HepG2 (cell line): ENCODE measurements around the gene FAM228B. TPM values are rescaled to one million over a fixed set of nuclear protein-coding genes. Genes with fewer than 3 reads are reported as not detected.
A peak's percentile ranks its signal among the peaks of the same experiment; 100 is the strongest.

ENCODE experiments used
- ATAC-seq: fragments of 200-7000 bp; cut with Tn5 transposase; 3 replicates; pipeline ENCODE4 v1.9.1; 2020; ENCODE audit warnings: mild to moderate bottlenecking, moderate library complexity
- BruUV-seq: library from RNA; stranded (reverse); fragments of 400-500 nt; replicated peaks from 2 replicates; lab custom pipeline; 2021; lab: Mats Ljungman, UMichigan
- CTCF ChIA-PET: fragments of 300-600 bp; formaldehyde crosslinking; extraction: SDS; loops from one replicate; lab custom pipeline; 2021; ENCODE audit warnings: low total read pairs, inconsistent platforms, low intra/inter-chr PET ratio; lab: Yijun Ruan, JAX
- POLR2A ChIA-PET: fragments of 350-600 bp; sonication (Branson Sonifier 250); formaldehyde crosslinking; loops from one replicate; lab custom pipeline; 2020; ENCODE audit warnings: antibody characterized with exemption, inconsistent platforms; lab: Yijun Ruan, JAX
- DNase-seq: peaks from one replicate; pipeline ENCODE4 v3.0.0-alpha.2; 2015; ENCODE audit warnings: low spot score
- FAIRE-seq: peaks from 3 replicates; lab custom pipeline; 2011; peaks lifted over from hg19 to GRCh38; lab: Jason Lieb, UNC
- H2AFZ ChIP-seq: one replicate; pipeline ENCODE4 v1.6.1; 2011; ENCODE audit warnings: low read length, inconsistent platforms
- H3K27ac ChIP-seq: fragments of 300-600 bp; 3 replicates; pipeline ENCODE4 v1.8.0; 2011; ENCODE audit warnings: mixed run types, mild to moderate bottlenecking, mixed read lengths, low read length, inconsistent platforms; ENCODE audit not compliant: insufficient read depth; ENCODE audit errors: extremely low read length
- H3K27me3 ChIP-seq, 2 experiments: fragments of 200-600 bp in 1 of 2; 2 replicates in 1 of 2; 3 replicates in 1 of 2; pipeline versions ENCODE4 v1.6.0 to v1.8.0; 2011; ENCODE audit warnings: low read length in 2 of 2, mild to moderate bottlenecking in 2 of 2, moderate library complexity in 2 of 2, inconsistent platforms in 1 of 2; ENCODE audit not compliant: insufficient read depth in 2 of 2, control insufficient read depth in 1 of 2
- H3K36me3 ChIP-seq, 2 experiments: fragments of 200-600 bp in 1 of 2; replicated peaks in 1 of 2; 2 replicates in 1 of 2; 3 replicates in 1 of 2; pipeline versions ENCODE4 v1.5.1 to v1.8.0; 2011; ENCODE audit warnings: low read length in 2 of 2, inconsistent platforms in 1 of 2; ENCODE audit not compliant: insufficient read depth in 2 of 2, control insufficient read depth in 1 of 2
- H3K4me1 ChIP-seq: 2 replicates; pipeline ENCODE4 v1.5.1; 2012; ENCODE audit warnings: low read length, inconsistent platforms; ENCODE audit not compliant: insufficient read depth
- H3K4me2 ChIP-seq: 2 replicates; pipeline ENCODE4 v1.6.0; 2011; ENCODE audit warnings: low read depth, low read length, inconsistent platforms
- H3K4me3 ChIP-seq, 3 experiments: fragments of 200-600 bp in 1 of 3; sonication (generic), shearing (Covaris generic) in 1 of 3; replicated peaks in 1 of 3; 2 replicates each; pipeline ENCODE4 v1.5.1; 2011 to 2016; ENCODE audit warnings: low read length in 3 of 3, inconsistent platforms in 2 of 3, low read depth in 2 of 3, mild to moderate bottlenecking in 2 of 3, control low read depth in 1 of 3, mixed read lengths in 1 of 3; ENCODE audit not compliant: insufficient read depth in 1 of 3
- H3K79me2 ChIP-seq: one replicate; pipeline ENCODE4 v1.6.1; 2011; ENCODE audit warnings: low read length, inconsistent platforms; ENCODE audit not compliant: insufficient read depth
- H3K9ac ChIP-seq: 2 replicates; pipeline ENCODE4 v1.6.0; 2011; ENCODE audit warnings: mild to moderate bottlenecking, low read depth, low read length, inconsistent platforms; ENCODE audit not compliant: insufficient read depth
- H3K9me3 ChIP-seq: 2 replicates; pipeline ENCODE4 v1.5.1; 2012; ENCODE audit warnings: mild to moderate bottlenecking, low read length
- H4K20me1 ChIP-seq: 2 replicates; pipeline ENCODE4 v1.6.0; 2011; ENCODE audit warnings: inconsistent platforms, mild to moderate bottlenecking, low read length, moderate library complexity; ENCODE audit not compliant: insufficient read depth
- ATF7-NPFF ChIP-seq: sonication (generic); formaldehyde crosslinking; IDR thresholded peaks from 2 replicates; pipeline ENCODE4 v1.8.1; 2023; ENCODE audit warnings: mild to moderate bottlenecking, low read depth, missing genetic modification reagents, moderate library complexity
- BHLHE40 ChIP-seq: IDR thresholded peaks from 2 replicates; pipeline ENCODE4 v1.6.1; 2011; ENCODE audit warnings: low read length, improper control_type of control experiment
- CEBPG ChIP-seq: IDR thresholded peaks from 2 replicates; pipeline ENCODE4 v1.6.1; 2016
- FOXA1 ChIP-seq, 2 experiments: fragments of 450-650 bp in 1 of 2; sonication (generic) in 1 of 2; formaldehyde crosslinking in 1 of 2; IDR thresholded peaks; 2 replicates each; pipeline versions ENCODE4 v1.4.0 to v1.6.1; 2016 to 2020; ENCODE audit warnings: missing genetic modification reagents in 1 of 2
- GRHL1 ChIP-seq: sonication (generic); formaldehyde crosslinking; conservative IDR thresholded peaks from 2 replicates; pipeline ENCODE4 v1.8.0; 2022; ENCODE audit warnings: missing genetic modification reagents
- KLF11 ChIP-seq: IDR thresholded peaks from 2 replicates; pipeline ENCODE4 v1.6.1; 2016; ENCODE audit warnings: missing compliant biosample characterization
- MAX ChIP-seq: IDR thresholded peaks from 2 replicates; pipeline ENCODE4 v1.6.1; 2012; ENCODE audit warnings: inconsistent platforms
- TAF1 ChIP-seq: sonication (generic); formaldehyde crosslinking; IDR thresholded peaks from 2 replicates; pipeline ENCODE4 v1.4.0; 2020; ENCODE audit warnings: missing genetic modification reagents
- ZNF512B ChIP-seq: sonication (generic); formaldehyde crosslinking; IDR thresholded peaks from 2 replicates; pipeline ENCODE4 v1.5.1; 2020; ENCODE audit warnings: missing genetic modification reagents, mild to moderate bottlenecking, borderline replicate concordance
- WGBS: methylation state at CpG from one replicate; pipeline ENCODE4 v1.1.6; 2017; ENCODE audit warnings: low lambda C conversion rate; 5-methylcytosine and 5-hydroxymethylcytosine counted together
- in situ Hi-C: cut with HindIII; loops from 2 replicates; pipeline ENCODE4 v1.10.0; 2017; ENCODE audit warnings: low pct_unique_long_range_greater_than_20kb; ENCODE audit not compliant: extremely low pct_ligation_motif_present
- intact Hi-C: fragments of 100-400 bp; cut with micrococcal nuclease; formaldehyde crosslinking; loops from one replicate; pipeline ENCODE4 v1.10.0; 2022; ENCODE audit not compliant: unreplicated experiment
- polyA plus RNA-seq, 8 experiments: library from polyadenylated mRNA; depleted of rRNA in 3 of 8; stranded (reverse) in 7 of 8; unstranded in 1 of 8; fragments of >200 nt; fragmentation: Illumina TruSeq in 4 of 8; extraction: Trizol in 4 of 8; gene quantifications; 2 replicates each; pipeline versions ENCODE4 v1.2.1 to v1.2.3, GENCODE V29; 2011 to 2016; ENCODE audit warnings: low read depth in 4 of 8, missing spikeins in 1 of 8, mixed read lengths in 1 of 8; ENCODE audit not compliant: insufficient read depth in 1 of 8
- total RNA-seq, 5 experiments: library from RNA; depleted of rRNA; stranded (reverse); fragments of >200 nt; fragmentation: Illumina TruSeq; extraction: Trizol; gene quantifications; 2 replicates each; pipeline ENCODE4 v1.2.3, GENCODE V29; 2016; ENCODE audit warnings: low read depth in 1 of 5

Gene FAM228B
- total and polyA plus RNA-seq, 2 of the 13 experiments (the other 11 are each of a cell fraction or from before 2014, with no cell fraction given): 0.79 to 1.1 TPM

- Histone ChIP-seq H3K27me3 (no peaks in the 10 kb centered on the region), H2AFZ (no peak overlapping the region), H3K9me3 (no peaks in the 10 kb centered on the region), H3K79me2 (no peaks in the 10 kb centered on the region), H3K9ac (no peak overlapping the region), H3K4me2 (peak overlapping the region; percentile 55; the same call in 1 of the 2 replicates), H3K36me3 (no peaks in the 10 kb centered on the region), H3K4me1 (peaks cover 41% of the 10 kb centered on the region), H3K4me3 (no peak overlapping the region), H3K27ac (no peak overlapping the region), H4K20me1 (no peaks in the 10 kb centered on the region)
- DNase-seq: no peak
- CTCF ChIA-PET: no interaction called here
- intact Hi-C loops: no loop called here
- ATAC-seq: peak; percentile 52
- POLR2A ChIA-PET: interaction anchor here (0.7 to 1.4 kb wide), 3 partner anchors 69 to 226 kb away, joined by 3 to 4 read pairs (median 3); partner anchors contain the start of genes ATAD2B and TP53I3
- FAIRE-seq: no peak
- TF ChIP-seq CEBPG (CRISPR knock-in tag) (no peak), GRHL1 (CRISPR knock-in tag) (no peak), BHLHE40 (peak; percentile 64), MAX (0 out of 2 replicates have a peak, but pooled peaks have one; percentile 19), KLF11 (CRISPR knock-in tag) (no peak), ZNF512B (no peak), ATF7-NPFF (no peak), FOXA1 (IDR thresholded peaks at IDR 0.05) (no peak), FOXA1 (CRISPR knock-in tag; IDR thresholded peaks at IDR 0.05) (no peak), TAF1 (CRISPR knock-in tag) (no peak)
- BruUV-seq: no TSS peak
- in situ Hi-C loops: no loop called here
- WGBS: 33% methylated on average over 4 of the region's 4 CpGs
Measured at GRCh38 chr2:24153478-24153877, 30.2 kb downstream of the FAM228B start.
